Measurements from ENCODE around the gene TRABD. TPM values are rescaled to one million over a fixed set of nuclear protein-coding genes. Genes with fewer than 3 reads are reported as not detected.
A peak's percentile ranks its signal among the peaks of the same experiment; 100 is the strongest.

The TRABD gene
- total RNA-seq, 2 experiments from 2014 or later: 110 to 114 TPM

- H3K36me3 Mint-ChIP-seq (ENCODE audit: low read depth): peaks cover 34% of the 10 kb centered on the region
- no peak overlapping the region for H3K27ac Mint-ChIP-seq
- POLR2A ChIA-PET: interaction anchor here (0.6 to 0.9 kb wide), 2 partner anchors 11 to 221 kb away, joined by 3 to 4 read pairs; no protein-coding TSS in a partner anchor
Measured at GRCh38 chr22:50220603-50221409, 35.1 kb downstream of the TRABD start.

GRCh38 chr22:50221410-50222300 is 35.9 kb downstream of the TRABD start:
- no peak for TF ChIP-seq CTCF (IDR thresholded peaks at IDR 0.05)
- POLR2A ChIA-PET: interaction anchor here (0.6 kb wide), 1 partner anchor 220 kb away, joined by 3 read pairs; no protein-coding TSS in a partner anchor
- H3K27me3 Mint-ChIP-seq: no peaks in the 10 kb centered on the region
- intact Hi-C loops (cut with micrococcal nuclease): no loop called here
- peaks cover 34% of the 10 kb centered on the region for H3K36me3 Mint-ChIP-seq (ENCODE audit: low read depth)
- CTCF ChIA-PET: interaction anchor here (1.3 to 1.4 kb wide), 2 partner anchors 13 to 70 kb away, joined by 4 to 7 read pairs; no protein-coding TSS in a partner anchor
- H3K27ac Mint-ChIP-seq: no peak overlapping the region
- H3K9me3 Mint-ChIP-seq: no peaks in the 10 kb centered on the region
- H3K4me3 Mint-ChIP-seq: no peak overlapping the region
- ATAC-seq (no peak), DNase-seq (peak; percentile 25)
- no peaks in the 10 kb centered on the region for H3K4me1 Mint-ChIP-seq (ENCODE audit: low read depth)

More at GRCh38 chr22:50220603-50221409, 35.1 kb downstream of the TRABD start:
- CTCF ChIA-PET: interaction anchor here (1.3 to 1.4 kb wide), 2 partner anchors 12 to 70 kb away, joined by 4 to 7 read pairs; no protein-coding TSS in a partner anchor
- Mint-ChIP-seq H3K9me3 (no peaks in the 10 kb centered on the region), H3K4me3 (no peak overlapping the region), H3K4me1 (ENCODE audit: low read depth) (no peaks in the 10 kb centered on the region), H3K27me3 (no peaks in the 10 kb centered on the region)
- no peak for TF ChIP-seq CTCF (IDR thresholded peaks at IDR 0.05)
- ATAC-seq (no peak), DNase-seq (no peak)
- intact Hi-C loops (cut with micrococcal nuclease): no loop called here

DNA sequence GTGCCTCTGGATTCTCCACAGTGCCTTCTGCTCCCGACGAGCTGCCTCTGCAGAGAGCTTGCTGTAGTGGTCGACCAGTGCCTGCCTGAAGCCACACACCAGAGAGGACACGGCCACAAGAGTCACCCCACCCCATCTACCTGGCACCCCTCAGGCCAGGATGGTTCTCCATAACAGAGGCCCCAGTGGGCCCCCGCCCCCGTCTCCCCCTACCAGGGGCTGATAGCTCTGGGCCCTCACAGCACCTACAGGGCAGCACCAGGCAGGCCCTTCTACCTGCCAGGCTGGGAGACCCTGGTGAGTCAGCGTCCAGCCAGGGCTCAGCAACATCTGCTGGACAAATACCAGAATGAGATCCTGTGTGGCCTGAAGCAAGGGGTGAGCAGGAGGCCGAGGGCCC is 36.8 kb downstream of the TRABD start:
- TF ChIP-seq CTCF (IDR thresholded peaks at IDR 0.05): no peak
- DNase-seq: no peak
- ChIA-PET CTCF (no interaction called here), POLR2A (no interaction called here)
- Mint-ChIP-seq H3K27me3 (no peaks in the 10 kb centered on the region), H3K4me1 (ENCODE audit: low read depth) (no peaks in the 10 kb centered on the region), H3K36me3 (ENCODE audit: low read depth) (peaks cover 35% of the 10 kb centered on the region), H3K4me3 (no peak overlapping the region), H3K27ac (no peak overlapping the region), H3K9me3 (no peaks in the 10 kb centered on the region)
- no peak for ATAC-seq
- intact Hi-C loops (cut with micrococcal nuclease): no loop called here

GRCh38 chr22:50224071-50224470 is 38.4 kb downstream of the TRABD start:
- ATAC-seq (no peak), DNase-seq (no peak)
- no peaks in the 10 kb centered on the region for H3K9me3 Mint-ChIP-seq
- POLR2A ChIA-PET: interaction anchor here (1.1 kb wide), 1 partner anchor 71 kb away, joined by 3 read pairs; no protein-coding TSS in a partner anchor
- intact Hi-C loops (cut with micrococcal nuclease): no loop called here
- no peak overlapping the region for H3K4me3 Mint-ChIP-seq
- CTCF ChIA-PET: no interaction called here
- H3K27ac Mint-ChIP-seq: no peak overlapping the region
- H3K4me1 Mint-ChIP-seq (ENCODE audit: low read depth): no peaks in the 10 kb centered on the region
- TF ChIP-seq CTCF (IDR thresholded peaks at IDR 0.05): no peak
- H3K36me3 Mint-ChIP-seq (ENCODE audit: low read depth): peaks cover 36% of the 10 kb centered on the region
- no peaks in the 10 kb centered on the region for H3K27me3 Mint-ChIP-seq

Measured in activated CD8-positive, alpha-beta T cell treated with anti-CD3 and anti-CD28 coated beads for 36 hours (primary cell).